ENCODE results near the gene ATG9B.

- TF ChIP-seq HDAC2 (CRISPR knock-in tag; IDR thresholded peaks at IDR 0.05) (no peak), ZSCAN30 (CRISPR knock-in tag; IDR thresholded peaks at IDR 0.05) (no peak), FOSL2 (CRISPR knock-in tag; IDR thresholded peaks at IDR 0.05) (no peak), SPEN (CRISPR knock-in tag; IDR thresholded peaks at IDR 0.05; ENCODE audit: low read depth) (no peak), ZNF160 (CRISPR knock-in tag; IDR thresholded peaks at IDR 0.05) (no peak), TAF1 (CRISPR knock-in tag; IDR thresholded peaks at IDR 0.05) (no peak), FOXA1 (IDR thresholded peaks at IDR 0.05) (no peak), FOXA1 (CRISPR knock-in tag; IDR thresholded peaks at IDR 0.05) (no peak), RBAK (CRISPR knock-in tag; IDR thresholded peaks at IDR 0.05) (no peak)
These were observed 19.7 kb upstream of the ATG9B start for GRCh38 chr7:151043959-151044358.
